Measurements from ENCODE around the gene LPA. TPM values are rescaled to one million over a fixed set of nuclear protein-coding genes. Genes with fewer than 3 reads are reported as not detected.

LPA gene
- total and polyA plus RNA-seq, 2 experiments from 2014 or later, result 0.52 to 1.4 TPM

GRCh38 chr6:160508599-160508998 is 155.5 kb downstream of the LPA start:
- Histone ChIP-seq H4K20me1 (ENCODE audit: insufficient read depth, poor library complexity, severe bottlenecking) (no peaks in the 10 kb centered on the region), H3K79me2 (no peaks in the 10 kb centered on the region), H3K4me3 (no peak overlapping the region), H3K27ac (no peak overlapping the region), H3K27me3 (no peaks in the 10 kb centered on the region), H2AFZ (no peak overlapping the region), H3K36me3 (replicated peaks; ENCODE audit: insufficient read depth, low read depth) (no peaks in the 10 kb centered on the region), H3K9me2 (replicated peaks; ENCODE audit: insufficient read depth) (no peaks in the 10 kb centered on the region), H3K4me2 (no peak overlapping the region), H3K4me1 (ENCODE audit: insufficient read depth) (no peaks in the 10 kb centered on the region), H3K9me3 (ENCODE audit: low read depth) (no peaks in the 10 kb centered on the region)
- DNase-seq (ENCODE audit: low spot score), result no peak
- TF ChIP-seq EZH2 (IDR thresholded peaks at IDR 0.05; ENCODE audit: borderline replicate concordance), result no peak
- TF ChIP-seq EZH2phosphoT487 (IDR thresholded peaks at IDR 0.05; ENCODE audit: low read depth, severe bottlenecking, unreplicated experiment), result no peak
- TF ChIP-seq CTCF (IDR thresholded peaks at IDR 0.05; ENCODE audit: poor library complexity), result no peak
- 80% methylated on average over 2 of the region's 2 CpGs for WGBS (ENCODE audit: low lambda C conversion rate, missing lambda C conversion rate)

GRCh38 chr6:160507420-160507819 is 156.7 kb downstream of the LPA start:
- Histone ChIP-seq H3K79me2 (no peaks in the 10 kb centered on the region), H4K20me1 (ENCODE audit: insufficient read depth, poor library complexity, severe bottlenecking) (no peaks in the 10 kb centered on the region), H3K27me3 (no peaks in the 10 kb centered on the region), H3K36me3 (replicated peaks; ENCODE audit: insufficient read depth, low read depth) (no peaks in the 10 kb centered on the region), H3K4me1 (ENCODE audit: insufficient read depth) (no peaks in the 10 kb centered on the region), H3K4me3 (no peak overlapping the region), H3K9me2 (replicated peaks; ENCODE audit: insufficient read depth) (no peaks in the 10 kb centered on the region), H2AFZ (no peak overlapping the region), H3K4me2 (no peak overlapping the region), H3K9me3 (ENCODE audit: low read depth) (no peaks in the 10 kb centered on the region), H3K27ac (no peak overlapping the region)
- DNase-seq (ENCODE audit: low spot score), result no peak
- WGBS (ENCODE audit: low lambda C conversion rate, missing lambda C conversion rate), result 74% methylated on average over 4 of the region's 4 CpGs
- TF ChIP-seq EZH2 (IDR thresholded peaks at IDR 0.05; ENCODE audit: borderline replicate concordance), result no peak
- TF ChIP-seq CTCF (IDR thresholded peaks at IDR 0.05; ENCODE audit: poor library complexity), result no peak

- Histone ChIP-seq H3K4me1 (ENCODE audit: insufficient read depth) (no peaks in the 10 kb centered on the region), H3K9me2 (replicated peaks; ENCODE audit: insufficient read depth) (no peaks in the 10 kb centered on the region), H3K27ac (no peak overlapping the region), H2AFZ (no peak overlapping the region), H3K79me2 (no peaks in the 10 kb centered on the region), H3K27me3 (no peaks in the 10 kb centered on the region), H3K4me2 (no peak overlapping the region), H3K4me3 (no peak overlapping the region), H4K20me1 (ENCODE audit: insufficient read depth, poor library complexity, severe bottlenecking) (no peaks in the 10 kb centered on the region), H3K36me3 (replicated peaks; ENCODE audit: insufficient read depth, low read depth) (no peaks in the 10 kb centered on the region), H3K9me3 (ENCODE audit: low read depth) (no peaks in the 10 kb centered on the region)
- no peak for DNase-seq (ENCODE audit: low spot score)
- WGBS (ENCODE audit: low lambda C conversion rate, missing lambda C conversion rate), result 87% methylated on average over 1 of the region's 1 CpG
- TF ChIP-seq EZH2 (IDR thresholded peaks at IDR 0.05; ENCODE audit: borderline replicate concordance), result no peak
- no peak for TF ChIP-seq EZH2phosphoT487 (IDR thresholded peaks at IDR 0.05; ENCODE audit: low read depth, severe bottlenecking, unreplicated experiment)
- TF ChIP-seq CTCF (IDR thresholded peaks at IDR 0.05; ENCODE audit: poor library complexity), result no peak
Observed at GRCh38 chr6:160505970-160506369, 158.1 kb downstream of the LPA start.

GRCh38 chr6:160500639-160501038 is 163.4 kb downstream of the LPA start:
- Histone ChIP-seq H3K4me2 (no peak overlapping the region), H3K36me3 (replicated peaks; ENCODE audit: insufficient read depth, low read depth) (no peaks in the 10 kb centered on the region), H3K9me2 (replicated peaks; ENCODE audit: insufficient read depth) (no peaks in the 10 kb centered on the region), H3K4me3 (no peak overlapping the region), H3K9me3 (ENCODE audit: low read depth) (no peaks in the 10 kb centered on the region), H3K79me2 (no peaks in the 10 kb centered on the region), H2AFZ (no peak overlapping the region), H4K20me1 (ENCODE audit: insufficient read depth, poor library complexity, severe bottlenecking) (no peaks in the 10 kb centered on the region), H3K27ac (no peak overlapping the region), H3K4me1 (ENCODE audit: insufficient read depth) (no peaks in the 10 kb centered on the region), H3K27me3 (no peaks in the 10 kb centered on the region)
- TF ChIP-seq EZH2phosphoT487 (IDR thresholded peaks at IDR 0.05; ENCODE audit: low read depth, severe bottlenecking, unreplicated experiment), result no peak
- no peak for TF ChIP-seq CTCF (IDR thresholded peaks at IDR 0.05; ENCODE audit: poor library complexity)
- TF ChIP-seq EZH2 (IDR thresholded peaks at IDR 0.05; ENCODE audit: borderline replicate concordance), result no peak
- WGBS (ENCODE audit: low lambda C conversion rate, missing lambda C conversion rate), result 93% methylated on average over 4 of the region's 4 CpGs
- DNase-seq (ENCODE audit: low spot score), result no peak

Measured in hepatocyte (in vitro differentiated cells).